ENCODE data around the gene PUSL1.
A peak's percentile ranks its signal among the peaks of the same experiment; 100 is the strongest.

The PUSL1 gene

GRCh38 chr1:1336446-1336845 is 28.0 kb downstream of the PUSL1 start:
- DNase-seq (ENCODE audit: insufficient read length, low spot score) (no peak), FAIRE-seq (no peak)
- TF ChIP-seq POU2F2 (IDR thresholded peaks at IDR 0.05; ENCODE audit: low read depth, low read length) (no peak), PAX5 (IDR thresholded peaks at IDR 0.05; ENCODE audit: insufficient read depth, low read length, severe bottlenecking) (no peak), POLR2A (IDR thresholded peaks at IDR 0.05; ENCODE audit: low read depth, low read length) (no peak), SPI1 (IDR thresholded peaks at IDR 0.05; ENCODE audit: low read depth, low read length) (no peak)

DNA sequence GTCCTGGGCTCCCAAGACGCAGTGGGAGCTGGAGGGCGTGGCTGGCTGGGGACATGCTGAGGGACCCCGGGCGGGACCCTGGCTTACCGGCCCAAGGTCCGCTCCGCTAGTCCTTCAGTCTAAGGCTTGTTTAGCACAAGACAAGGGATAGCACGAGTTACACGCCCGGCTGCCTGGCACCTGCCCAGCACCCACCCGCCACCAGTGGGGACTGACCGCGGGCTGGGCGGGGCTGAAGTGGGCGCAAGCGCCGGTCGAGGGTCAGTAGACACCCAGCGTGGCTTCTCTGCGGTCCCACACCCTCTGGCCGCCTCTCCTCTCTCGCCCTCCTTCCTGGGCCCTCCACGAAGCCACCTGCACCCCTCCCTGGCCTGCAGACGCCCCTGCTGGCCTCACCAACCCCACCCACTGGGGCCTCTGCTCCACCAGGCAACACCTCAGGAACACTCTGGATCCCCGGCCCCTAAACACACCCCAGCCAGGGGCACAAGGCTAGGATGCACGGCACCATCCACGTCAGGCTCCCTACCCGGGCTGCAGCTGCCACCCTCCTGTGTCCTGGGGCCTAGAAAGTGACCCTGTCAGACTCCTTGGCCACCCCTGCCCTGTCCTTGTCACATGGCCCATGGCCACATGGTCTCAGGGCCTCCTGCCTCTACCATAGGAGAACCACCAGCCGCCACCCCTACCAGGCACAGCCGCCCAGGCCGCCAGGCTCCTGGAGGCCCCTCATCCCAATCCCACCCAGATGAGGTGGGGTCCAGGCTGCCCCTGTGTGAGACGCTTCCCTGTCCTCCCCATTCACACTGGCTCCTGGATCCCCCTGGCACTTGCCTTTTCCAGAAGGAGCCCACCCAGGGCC is 28.8 kb downstream of the PUSL1 start:
- FAIRE-seq (no peak), DNase-seq (ENCODE audit: insufficient read length, low spot score) (no peak)
- TF ChIP-seq PAX5 (IDR thresholded peaks at IDR 0.05; ENCODE audit: insufficient read depth, low read length, severe bottlenecking) (no peak), POU2F2 (IDR thresholded peaks at IDR 0.05; ENCODE audit: low read depth, low read length) (no peak), POLR2A (IDR thresholded peaks at IDR 0.05; ENCODE audit: low read depth, low read length) (no peak), SPI1 (IDR thresholded peaks at IDR 0.05; ENCODE audit: low read depth, low read length) (no peak), TAF1 (IDR thresholded peaks at IDR 0.05; ENCODE audit: low read depth, low read length) (no peak), POLR2AphosphoS5 (IDR thresholded peaks at IDR 0.05; ENCODE audit: low read depth, low read length) (no peak)

GRCh38 chr1:1337793-1338147 is 29.4 kb downstream of the PUSL1 start:
- DNase-seq (ENCODE audit: insufficient read length, low spot score) = peak; percentile 90
- no peak for TF ChIP-seq PAX5 (IDR thresholded peaks at IDR 0.05; ENCODE audit: insufficient read depth, low read length, severe bottlenecking)
- TF ChIP-seq POLR2AphosphoS5 (IDR thresholded peaks at IDR 0.05; ENCODE audit: low read depth, low read length) = no peak
- TF ChIP-seq TAF1 (IDR thresholded peaks at IDR 0.05; ENCODE audit: low read depth, low read length) = no peak
- TF ChIP-seq POU2F2 (IDR thresholded peaks at IDR 0.05; ENCODE audit: low read depth, low read length) = no peak
- no peak for TF ChIP-seq POLR2A (IDR thresholded peaks at IDR 0.05; ENCODE audit: low read depth, low read length)
- TF ChIP-seq SPI1 (IDR thresholded peaks at IDR 0.05; ENCODE audit: low read depth, low read length) = no peak
- peak; percentile 20 for FAIRE-seq

DNA sequence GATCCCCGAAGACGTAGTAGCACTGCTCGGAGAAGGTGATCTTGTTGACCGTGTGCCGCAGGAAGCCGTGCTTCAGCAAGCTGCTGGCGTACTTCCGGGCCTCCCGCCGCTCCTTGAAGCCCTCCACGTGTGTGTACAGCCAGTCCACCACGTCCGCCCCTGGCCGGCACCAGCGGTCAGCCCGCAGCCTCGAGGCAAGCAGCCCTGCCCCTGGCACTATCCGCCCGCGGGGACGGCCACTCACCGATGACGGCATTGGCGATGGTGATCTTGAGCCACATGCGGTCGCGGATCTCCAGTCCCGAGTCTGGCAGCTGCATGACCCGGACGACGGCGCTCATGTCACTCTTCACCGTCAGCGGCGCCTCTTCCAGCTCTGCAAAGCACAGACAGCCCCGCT is 29.9 kb downstream of the PUSL1 start:
- no peak for FAIRE-seq
- no peak for DNase-seq (ENCODE audit: insufficient read length, low spot score)
- TF ChIP-seq POU2F2 (IDR thresholded peaks at IDR 0.05; ENCODE audit: low read depth, low read length) (no peak), POLR2AphosphoS5 (IDR thresholded peaks at IDR 0.05; ENCODE audit: low read depth, low read length) (no peak), PAX5 (IDR thresholded peaks at IDR 0.05; ENCODE audit: insufficient read depth, low read length, severe bottlenecking) (no peak), POLR2A (IDR thresholded peaks at IDR 0.05; ENCODE audit: low read depth, low read length) (no peak), TAF1 (IDR thresholded peaks at IDR 0.05; ENCODE audit: low read depth, low read length) (no peak), SPI1 (IDR thresholded peaks at IDR 0.05; ENCODE audit: low read depth, low read length) (no peak)

GRCh38 chr1:1340185-1340584 is 31.8 kb downstream of the PUSL1 start:
- no peak for FAIRE-seq
- TF ChIP-seq POU2F2 (IDR thresholded peaks at IDR 0.05; ENCODE audit: low read depth, low read length) (no peak), POLR2A (IDR thresholded peaks at IDR 0.05; ENCODE audit: low read depth, low read length) (no peak), POLR2AphosphoS5 (IDR thresholded peaks at IDR 0.05; ENCODE audit: low read depth, low read length) (no peak), SPI1 (IDR thresholded peaks at IDR 0.05; ENCODE audit: low read depth, low read length) (no peak)
- no peak for DNase-seq (ENCODE audit: insufficient read length, low spot score)

DNA sequence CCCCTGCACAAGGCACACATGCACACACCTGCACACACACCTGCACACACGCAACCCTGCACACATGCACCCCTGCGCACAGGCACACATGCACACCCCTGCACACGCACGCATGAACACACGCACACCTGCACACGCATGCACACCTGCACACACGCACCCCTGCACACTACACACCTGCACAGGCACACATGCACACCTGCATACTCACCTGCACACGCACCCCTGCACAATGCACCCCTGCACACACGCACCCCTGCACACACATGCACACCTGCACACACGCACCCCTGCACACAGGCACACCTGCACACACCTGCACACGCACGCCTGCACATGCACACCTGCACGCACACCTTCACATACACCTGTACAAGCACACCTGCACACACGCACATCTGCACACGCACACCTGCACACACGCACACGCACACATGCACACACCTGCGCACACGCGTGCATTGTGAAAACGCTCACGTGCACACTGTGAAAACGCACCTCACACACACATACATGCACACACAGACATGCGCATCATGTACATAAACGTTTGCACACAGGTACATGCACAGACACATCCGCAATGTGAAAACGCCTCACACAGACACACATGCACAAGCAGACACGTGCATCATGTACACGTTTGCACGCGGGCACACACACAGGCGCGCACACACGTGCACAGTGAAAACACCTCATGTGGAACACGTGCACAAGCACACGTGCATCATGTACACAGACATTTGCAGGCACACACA is 32.6 kb downstream of the PUSL1 start:
- DNase-seq (ENCODE audit: insufficient read length, low spot score) = no peak
- peak; percentile 23 for FAIRE-seq
- TF ChIP-seq POLR2AphosphoS5 (IDR thresholded peaks at IDR 0.05; ENCODE audit: low read depth, low read length) (no peak), PAX5 (IDR thresholded peaks at IDR 0.05; ENCODE audit: insufficient read depth, low read length, severe bottlenecking) (no peak), TAF1 (IDR thresholded peaks at IDR 0.05; ENCODE audit: low read depth, low read length) (no peak), POU2F2 (IDR thresholded peaks at IDR 0.05; ENCODE audit: low read depth, low read length) (no peak; the same call in 1 of the 2 replicates), POLR2A (IDR thresholded peaks at IDR 0.05; ENCODE audit: low read depth, low read length) (no peak), SPI1 (IDR thresholded peaks at IDR 0.05; ENCODE audit: low read depth, low read length) (no peak)

DNA sequence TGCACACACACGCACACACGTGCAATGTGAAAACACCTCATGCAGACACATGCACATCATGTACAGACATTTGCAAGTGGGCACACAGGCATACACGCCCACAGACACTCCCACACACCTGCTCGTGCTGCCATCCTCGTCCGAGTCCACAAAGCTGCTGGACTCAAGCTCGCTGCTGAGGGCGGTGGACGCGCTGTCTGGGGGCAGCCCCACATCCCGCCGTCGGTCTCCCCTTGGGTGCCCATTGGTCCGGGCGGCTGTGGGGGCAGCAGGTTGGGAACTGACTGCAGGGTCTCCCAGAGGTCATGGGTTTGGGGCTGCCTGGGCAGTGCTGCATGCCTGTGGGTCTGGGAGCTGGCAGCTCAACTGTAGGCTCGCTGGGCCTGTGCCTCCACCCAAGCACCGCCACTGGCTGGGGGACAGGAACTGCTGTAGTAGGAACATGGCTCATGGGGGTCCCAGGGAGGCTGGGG is 33.2 kb downstream of the PUSL1 start:
- DNase-seq (ENCODE audit: insufficient read length, low spot score) (no peak), FAIRE-seq (no peak)
- TF ChIP-seq TAF1 (IDR thresholded peaks at IDR 0.05; ENCODE audit: low read depth, low read length) (no peak), PAX5 (IDR thresholded peaks at IDR 0.05; ENCODE audit: insufficient read depth, low read length, severe bottlenecking) (no peak), SPI1 (IDR thresholded peaks at IDR 0.05; ENCODE audit: low read depth, low read length) (no peak), POU2F2 (IDR thresholded peaks at IDR 0.05; ENCODE audit: low read depth, low read length) (no peak), POLR2AphosphoS5 (IDR thresholded peaks at IDR 0.05; ENCODE audit: low read depth, low read length) (no peak), POLR2A (IDR thresholded peaks at IDR 0.05; ENCODE audit: low read depth, low read length) (no peak)

DNA sequence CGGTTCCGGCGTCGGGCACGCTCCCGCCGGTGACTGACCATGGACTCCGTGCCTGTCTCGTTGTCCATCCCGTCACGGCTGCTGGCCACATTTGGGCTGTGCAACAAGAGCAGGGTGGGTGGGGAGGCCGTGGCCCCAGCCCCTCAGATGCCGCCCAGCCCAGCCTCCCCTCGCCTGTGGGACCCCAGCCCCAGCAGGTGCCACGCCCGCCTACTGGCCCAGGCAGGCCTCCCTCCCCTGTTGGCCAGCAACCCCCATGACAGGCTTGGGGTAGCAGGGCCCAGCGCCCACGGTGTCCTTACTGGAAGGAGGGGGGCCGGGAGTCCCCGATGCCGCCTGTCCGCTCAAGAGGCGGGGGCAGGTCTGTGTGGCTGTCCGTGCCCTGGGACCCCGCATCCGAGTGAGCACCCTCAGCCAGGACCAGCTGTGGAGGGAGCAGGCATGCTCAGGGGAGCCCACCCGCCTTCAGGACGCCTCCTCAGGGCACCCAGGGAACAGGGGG is 33.7 kb downstream of the PUSL1 start:
- DNase-seq (ENCODE audit: insufficient read length, low spot score) = no peak
- no peak for TF ChIP-seq POU2F2 (IDR thresholded peaks at IDR 0.05; ENCODE audit: low read depth, low read length)
- no peak for TF ChIP-seq POLR2A (IDR thresholded peaks at IDR 0.05; ENCODE audit: low read depth, low read length)
- TF ChIP-seq TAF1 (IDR thresholded peaks at IDR 0.05; ENCODE audit: low read depth, low read length) = no peak
- no peak for TF ChIP-seq SPI1 (IDR thresholded peaks at IDR 0.05; ENCODE audit: low read depth, low read length)
- no peak for TF ChIP-seq PAX5 (IDR thresholded peaks at IDR 0.05; ENCODE audit: insufficient read depth, low read length, severe bottlenecking)
- no peak for TF ChIP-seq POLR2AphosphoS5 (IDR thresholded peaks at IDR 0.05; ENCODE audit: low read depth, low read length)
- FAIRE-seq = no peak

GRCh38 chr1:1342584-1343115 is 34.3 kb downstream of the PUSL1 start:
- FAIRE-seq (no peak), DNase-seq (ENCODE audit: insufficient read length, low spot score) (no peak)
- TF ChIP-seq POLR2AphosphoS5 (IDR thresholded peaks at IDR 0.05; ENCODE audit: low read depth, low read length) = no peak
